MCF 10A (cell line): ENCODE measurements around the gene LASP1NB.

Experiments used
- BruUV-seq: library from RNA; stranded (reverse); fragments of 400-500 nt; replicated peaks from 2 replicates; lab custom pipeline; 2021; lab: Mats Ljungman, UMichigan
- CTCF ChIA-PET: fragments of 300-600 bp; sonication (Branson Sonifier 250); formaldehyde crosslinking; extraction: SDS; loops from one replicate; lab custom pipeline; 2021; ENCODE audit warnings: antibody characterized with exemption, inconsistent platforms; lab: Yijun Ruan, JAX
- POLR2A ChIA-PET: fragments of 300-600, 350-650 bp; sonication (Branson Sonifier 250); formaldehyde crosslinking; extraction: SDS; loops from one replicate; lab custom pipeline; 2020; ENCODE audit warnings: antibody characterized with exemption, inconsistent platforms; lab: Yijun Ruan, JAX
- DNase-seq: peaks from one replicate; pipeline ENCODE4 v3.0.0-alpha.2; 2018; ENCODE audit not compliant: unreplicated experiment
- H3K27ac Mint-ChIP-seq: one replicate; pipeline ENCODE4 v1.8.0; 2022; ENCODE audit warnings: mild to moderate bottlenecking, low read depth, mixed read lengths; ENCODE audit not compliant: unreplicated experiment
- H3K27me3 Mint-ChIP-seq: one replicate; pipeline ENCODE4 v1.8.0; 2022; ENCODE audit warnings: mixed read lengths; ENCODE audit not compliant: insufficient read depth, unreplicated experiment
- H3K36me3 Mint-ChIP-seq: one replicate; pipeline ENCODE4 v1.8.0; 2022; ENCODE audit warnings: mild to moderate bottlenecking, moderate library complexity, mixed read lengths; ENCODE audit not compliant: insufficient read depth, unreplicated experiment
- H3K4me1 Mint-ChIP-seq: one replicate; pipeline ENCODE4 v1.8.0; 2022; ENCODE audit warnings: mixed read lengths; ENCODE audit not compliant: insufficient read depth, unreplicated experiment
- H3K4me3 Mint-ChIP-seq: one replicate; pipeline ENCODE4 v1.8.0; 2022; ENCODE audit warnings: mild to moderate bottlenecking, moderate library complexity, mixed read lengths; ENCODE audit not compliant: unreplicated experiment
- H3K9me3 Mint-ChIP-seq: one replicate; pipeline ENCODE4 v1.8.0; 2022; ENCODE audit warnings: mixed read lengths; ENCODE audit not compliant: unreplicated experiment
- CTCF ChIP-seq: fragments of 200-600 bp; IDR thresholded peaks from one replicate; pipeline ENCODE4 v1.8.0; 2022; ENCODE audit warnings: antibody characterized with exemption, mild to moderate bottlenecking; ENCODE audit not compliant: unreplicated experiment
- intact Hi-C: fragments of 100-400 bp; cut with micrococcal nuclease; formaldehyde crosslinking; loops from 2 replicates; pipeline ENCODE4 v1.14.1; 2022

The LASP1NB gene

GRCh38 chr17:38917259-38917658 is 8.2 kb upstream of the LASP1NB start:
- intact Hi-C loops: no loop called here
- Mint-ChIP-seq H3K27ac (no peak overlapping the region), H3K9me3 (no peaks in the 10 kb centered on the region), H3K36me3 (peaks cover 77% of the 10 kb centered on the region), H3K4me1 (peaks cover 6% of the 10 kb centered on the region), H3K27me3 (no peaks in the 10 kb centered on the region), H3K4me3 (no peak overlapping the region)
- no peak for DNase-seq
- no TSS peak for BruUV-seq
- POLR2A ChIA-PET: no interaction called here
- TF ChIP-seq CTCF: no peak
- CTCF ChIA-PET: interaction anchor here (0.6 kb wide), 1 partner anchor 249 kb away, joined by 3 read pairs; no protein-coding TSS in a partner anchor

- DNase-seq: no peak
- ChIA-PET CTCF (interaction anchor here (0.6 kb wide), 1 partner anchor 24 kb away, joined by 3 read pairs; no protein-coding TSS in a partner anchor), POLR2A (no interaction called here)
- no TSS peak for BruUV-seq
- no peak for TF ChIP-seq CTCF
- Mint-ChIP-seq H3K4me1 (peaks cover 6% of the 10 kb centered on the region), H3K27ac (no peak overlapping the region), H3K4me3 (no peak overlapping the region), H3K9me3 (no peaks in the 10 kb centered on the region), H3K36me3 (peaks cover 72% of the 10 kb centered on the region), H3K27me3 (no peaks in the 10 kb centered on the region)
- intact Hi-C loops: no loop called here
Observed at GRCh38 chr17:38918129-38918913, 7.1 kb upstream of the LASP1NB start.

DNA sequence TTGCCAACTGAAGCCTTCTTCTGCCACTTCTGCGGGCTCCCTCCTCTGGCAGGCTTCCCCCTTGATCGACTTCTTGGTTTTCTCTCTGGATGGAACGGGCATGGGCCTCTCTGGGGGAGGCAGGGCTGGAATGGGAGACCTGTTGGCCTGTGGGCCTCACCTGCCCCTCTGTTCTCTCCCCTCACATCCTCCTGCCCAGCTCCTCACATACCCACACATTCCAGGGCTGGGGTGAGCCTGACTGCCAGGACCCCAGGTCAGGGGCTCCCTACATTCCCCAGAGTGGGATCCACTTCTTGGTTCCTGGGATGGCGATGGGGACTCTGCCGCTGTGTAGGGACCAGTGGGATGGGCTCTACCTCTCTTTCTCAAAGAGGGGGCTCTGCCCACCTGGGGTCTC is 6.5 kb upstream of the LASP1NB start:
- no peak overlapping the region for H3K4me3 Mint-ChIP-seq
- no peaks in the 10 kb centered on the region for H3K27me3 Mint-ChIP-seq
- intact Hi-C loops: no loop called here
- ChIA-PET POLR2A (no interaction called here), CTCF (interaction anchor here (0.6 kb wide), 2 partner anchors 24 to 1269 kb away, joined by 3 read pairs; no protein-coding TSS in a partner anchor)
- BruUV-seq: no TSS peak
- H3K36me3 Mint-ChIP-seq: peaks cover 69% of the 10 kb centered on the region
- TF ChIP-seq CTCF: no peak
- no peaks in the 10 kb centered on the region for H3K9me3 Mint-ChIP-seq
- no peak overlapping the region for H3K27ac Mint-ChIP-seq
- peaks cover 6% of the 10 kb centered on the region for H3K4me1 Mint-ChIP-seq
- DNase-seq: no peak

DNA sequence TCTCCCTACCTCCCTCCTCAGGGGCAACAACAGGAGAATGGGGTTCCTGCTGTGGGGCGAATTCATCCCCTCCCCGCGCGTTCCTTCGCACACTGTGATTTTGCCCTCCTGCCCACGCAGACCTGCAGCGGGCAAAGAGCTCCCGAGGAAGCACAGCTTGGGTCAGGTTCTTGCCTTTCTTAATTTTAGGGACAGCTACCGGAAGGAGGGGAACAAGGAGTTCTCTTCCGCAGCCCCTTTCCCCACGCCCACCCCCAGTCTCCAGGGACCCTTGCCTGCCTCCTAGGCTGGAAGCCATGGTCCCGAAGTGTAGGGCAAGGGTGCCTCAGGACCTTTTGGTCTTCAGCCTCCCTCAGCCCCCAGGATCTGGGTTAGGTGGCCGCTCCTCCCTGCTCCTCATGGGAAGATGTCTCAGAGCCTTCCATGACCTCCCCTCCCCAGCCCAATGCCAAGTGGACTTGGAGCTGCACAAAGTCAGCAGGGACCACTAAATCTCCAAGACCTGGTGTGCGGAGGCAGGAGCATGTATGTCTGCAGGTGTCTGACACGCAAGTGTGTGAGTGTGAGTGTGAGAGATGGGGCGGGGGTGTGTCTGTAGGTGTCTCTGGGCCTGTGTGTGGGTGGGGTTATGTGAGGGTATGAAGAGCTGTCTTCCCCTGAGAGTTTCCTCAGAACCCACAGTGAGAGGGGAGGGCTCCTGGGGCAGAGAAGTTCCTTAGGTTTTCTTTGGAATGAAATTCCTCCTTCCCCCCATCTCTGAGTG is 5.9 kb upstream of the LASP1NB start:
- H3K36me3 Mint-ChIP-seq: peaks cover 63% of the 10 kb centered on the region
- H3K4me1 Mint-ChIP-seq: peaks cover 6% of the 10 kb centered on the region
- intact Hi-C loops: no loop called here
- no peaks in the 10 kb centered on the region for H3K9me3 Mint-ChIP-seq
- no peak for DNase-seq
- ChIA-PET CTCF (interaction anchor here (0.6 to 0.9 kb wide), 2 partner anchors 9 to 1269 kb away, joined by 3 read pairs; no protein-coding TSS in a partner anchor), POLR2A (no interaction called here)
- no peak for TF ChIP-seq CTCF
- no peak overlapping the region for H3K4me3 Mint-ChIP-seq
- H3K27me3 Mint-ChIP-seq: no peaks in the 10 kb centered on the region
- no peak overlapping the region for H3K27ac Mint-ChIP-seq
- BruUV-seq: no TSS peak
